Endometrial microvascular endothelial cells (primary cell): ENCODE results near the gene CCDC85C. TPM values are rescaled to one million over a fixed set of nuclear protein-coding genes. Genes with fewer than 3 reads are reported as not detected.

Source experiments
- in situ Hi-C: cut with HindIII; loops from 2 replicates; pipeline ENCODE4 v1.10.0; 2017; ENCODE audit warnings: low sequenced_read_pairs, low pct_unique_long_range_greater_than_20kb; ENCODE audit errors: inconsistent ontology term
- total RNA-seq: library from RNA; depleted of rRNA; stranded (reverse); fragments of >200 nt; gene quantifications from one replicate; pipeline ENCODE4 v1.2.3, GENCODE V29; 2015; ENCODE audit errors: inconsistent ontology term

The CCDC85C gene
- total RNA-seq, 1 donor from 2014 or later, result 21.9 TPM

- in situ Hi-C loops, result no loop called here
These were observed 83.4 kb downstream of the CCDC85C start for GRCh38 chr14:99520571-99521081.

- in situ Hi-C loops, result no loop called here
These were observed 84.0 kb downstream of the CCDC85C start for GRCh38 chr14:99519931-99520421.

- in situ Hi-C loops, result no loop called here
These were observed 84.6 kb downstream of the CCDC85C start for GRCh38 chr14:99519347-99519881.

GRCh38 chr14:99518441-99519346 is 85.3 kb downstream of the CCDC85C start:
- in situ Hi-C loops, result no loop called here

DNA sequence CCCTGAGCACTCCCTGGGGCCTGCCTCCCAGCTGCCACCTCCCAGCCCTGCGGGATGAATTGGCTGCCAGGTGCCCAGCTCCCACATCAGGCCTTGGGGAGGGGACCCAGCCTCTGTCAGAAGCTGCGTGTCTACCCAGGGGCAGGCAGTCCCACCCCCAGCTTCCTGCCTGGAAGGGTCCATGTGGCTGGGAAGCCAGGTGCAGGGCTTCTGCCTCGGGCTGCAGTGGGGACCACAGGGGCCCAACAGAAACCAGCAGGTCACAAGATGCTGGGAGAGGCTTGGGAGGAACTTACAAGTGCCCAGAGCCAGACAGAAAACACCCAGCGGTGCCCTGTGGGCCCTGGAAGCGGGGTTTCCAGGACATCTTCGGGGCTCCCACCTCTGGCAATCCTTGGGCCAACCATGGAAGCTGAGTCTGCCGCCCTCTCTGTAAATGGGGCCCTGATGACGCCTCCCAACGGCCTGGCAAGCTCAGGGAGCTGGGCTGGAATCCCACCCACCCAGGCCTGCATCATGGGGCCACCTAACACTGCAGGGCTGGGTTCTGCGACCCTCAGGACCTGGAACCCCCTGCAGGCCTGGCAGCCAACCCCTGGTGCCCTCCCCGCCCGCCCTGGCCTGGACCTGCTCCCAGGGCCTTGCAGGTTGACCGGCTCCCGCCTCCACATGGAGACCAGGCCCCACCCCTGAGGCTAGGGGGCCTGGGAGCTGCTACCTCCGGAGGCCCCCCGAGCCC is 86.2 kb downstream of the CCDC85C start:
- in situ Hi-C loops, result no loop called here

DNA sequence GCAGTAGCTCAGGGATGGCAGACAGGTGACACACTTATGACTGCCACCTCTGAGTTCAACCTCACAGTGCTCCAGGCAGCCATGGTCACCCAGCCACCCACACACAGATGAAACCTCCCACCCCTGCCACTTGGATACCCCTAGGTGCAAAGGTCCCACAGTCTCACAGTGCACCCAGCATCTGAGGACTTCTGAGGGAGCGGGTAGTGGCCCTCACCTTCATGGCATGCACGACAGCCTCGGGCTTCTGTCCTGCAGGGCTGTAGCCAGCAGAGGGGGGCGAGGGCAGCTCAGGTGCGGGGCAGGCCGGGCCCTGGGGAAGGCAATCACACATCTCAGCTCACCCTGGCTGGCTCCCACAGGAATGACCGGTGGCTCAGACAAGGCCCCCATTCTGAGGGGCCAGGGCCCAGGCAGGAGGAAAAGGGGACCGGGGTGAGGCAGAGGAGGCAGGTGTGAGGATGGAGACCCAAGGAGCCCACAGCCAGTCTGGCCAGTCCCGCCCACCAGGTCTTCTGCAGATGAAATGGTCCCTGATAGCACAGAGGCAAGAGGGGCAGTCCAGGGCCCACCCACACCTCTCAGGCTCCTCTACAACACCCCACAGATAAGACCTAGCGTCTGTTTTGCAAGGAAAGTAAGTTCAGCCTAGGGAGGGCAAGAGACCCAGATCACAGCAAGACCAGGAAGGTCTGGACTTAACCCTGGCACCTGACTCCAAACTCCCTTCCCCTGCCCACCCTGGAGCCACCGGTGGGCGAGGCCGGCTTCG is 87.0 kb downstream of the CCDC85C start:
- in situ Hi-C loops, result no loop called here

DNA sequence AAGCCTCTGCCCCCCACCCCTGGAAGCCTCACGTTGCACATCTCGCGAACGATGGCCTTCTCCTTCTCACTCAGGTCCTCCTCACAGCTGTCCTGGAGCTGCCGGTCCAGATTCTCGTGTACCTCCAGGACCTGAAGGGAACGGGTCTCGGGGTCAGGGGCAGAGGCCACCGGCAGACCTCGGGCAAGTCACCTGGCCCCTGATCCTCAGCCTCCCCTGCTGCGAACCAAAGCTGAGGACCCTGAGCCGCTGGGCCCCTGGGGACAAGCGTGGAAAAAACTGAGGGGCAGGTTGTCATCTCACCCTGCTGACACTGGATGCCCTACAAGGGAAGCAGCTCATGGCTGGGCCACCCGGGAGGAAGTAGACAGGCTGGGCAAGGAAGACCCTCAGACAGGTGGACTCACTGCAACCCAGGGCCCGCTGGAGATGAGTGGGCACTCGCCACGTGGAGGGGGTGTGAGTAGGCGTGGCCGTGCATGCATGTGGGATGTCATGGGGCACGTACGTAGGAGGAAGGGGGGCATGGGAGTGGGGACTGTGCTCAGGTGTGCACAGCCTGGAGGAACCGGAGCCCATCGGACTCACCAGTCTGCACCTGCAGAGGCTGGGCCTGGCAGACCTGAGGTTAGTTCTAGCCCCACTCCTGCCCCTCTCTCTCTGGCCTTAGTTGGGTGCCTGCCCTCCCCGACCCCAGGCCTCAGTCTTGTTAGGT is 87.7 kb downstream of the CCDC85C start:
- in situ Hi-C loops, result no loop called here

DNA sequence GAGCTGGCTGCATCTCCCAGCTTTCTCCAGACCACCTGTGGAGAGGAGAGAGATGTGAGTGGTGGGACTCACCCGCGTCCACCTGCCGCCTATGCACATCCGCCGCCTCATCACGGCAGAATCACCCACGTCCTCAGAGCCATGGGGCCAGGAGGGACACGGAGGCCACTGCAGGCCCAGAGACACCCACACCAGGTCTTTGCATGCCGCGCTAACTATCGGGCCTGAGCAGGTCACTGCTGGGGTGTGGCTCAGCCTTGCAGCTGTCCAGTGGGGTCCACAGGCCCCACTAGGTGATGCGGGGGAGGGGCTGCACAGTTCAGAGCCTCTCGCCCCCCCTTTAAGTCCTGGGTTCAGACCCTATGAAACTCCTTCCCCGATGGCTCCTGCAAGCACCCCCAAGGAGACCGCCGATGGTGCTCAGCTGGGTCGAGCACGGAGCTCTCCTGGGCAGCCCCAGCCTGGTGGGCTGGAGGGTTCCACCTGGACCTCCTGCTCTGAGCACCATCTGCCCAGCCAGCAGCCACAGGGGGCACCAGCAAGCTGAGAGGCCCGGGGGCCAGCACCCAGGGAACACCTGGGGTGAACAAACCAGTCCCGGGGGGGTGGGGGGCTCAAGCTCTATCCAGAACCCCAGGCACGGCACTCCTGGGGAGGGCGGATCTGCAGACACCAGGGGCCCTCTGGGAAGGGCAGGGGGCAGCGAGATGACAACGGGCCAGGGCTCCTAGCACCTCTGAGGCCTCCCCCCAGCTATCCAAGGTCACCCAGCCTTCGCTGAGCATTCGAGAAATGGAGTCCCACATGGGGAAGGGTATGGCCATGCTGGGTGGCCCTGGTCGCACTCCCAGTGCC is 88.5 kb downstream of the CCDC85C start:
- in situ Hi-C loops, result no loop called here

- in situ Hi-C loops, result no loop called here
These were observed 89.3 kb downstream of the CCDC85C start for GRCh38 chr14:99514552-99515300.

DNA sequence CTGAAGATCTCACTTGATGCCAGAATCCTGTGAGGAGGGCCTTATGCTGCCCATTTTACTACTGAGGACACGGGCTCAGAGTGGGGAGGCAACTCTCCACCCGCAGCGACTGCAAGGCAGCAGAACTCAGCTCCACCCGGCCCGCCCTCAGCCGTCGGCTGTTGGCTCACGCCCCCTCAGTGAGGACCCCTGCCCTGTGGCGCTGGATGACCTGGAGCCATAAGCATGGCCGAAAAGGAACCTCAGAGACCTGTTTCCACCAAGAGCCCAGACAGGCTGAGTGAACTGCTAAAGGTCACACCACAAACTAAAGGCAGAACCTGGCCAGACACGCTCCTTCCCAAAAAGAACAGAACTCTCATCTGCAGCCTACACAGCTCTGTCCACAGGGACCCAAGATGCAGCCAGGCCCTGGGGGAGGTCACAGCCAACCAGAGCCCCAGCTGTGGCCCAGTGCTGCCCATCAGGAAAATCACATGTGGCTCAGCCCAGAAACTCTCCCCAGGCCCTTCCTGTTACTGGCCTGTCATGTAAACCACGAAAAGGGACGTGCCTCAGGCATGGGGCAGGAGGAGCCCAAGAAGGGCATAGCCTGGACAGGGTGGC is 90.0 kb downstream of the CCDC85C start:
- in situ Hi-C loops, result no loop called here

DNA sequence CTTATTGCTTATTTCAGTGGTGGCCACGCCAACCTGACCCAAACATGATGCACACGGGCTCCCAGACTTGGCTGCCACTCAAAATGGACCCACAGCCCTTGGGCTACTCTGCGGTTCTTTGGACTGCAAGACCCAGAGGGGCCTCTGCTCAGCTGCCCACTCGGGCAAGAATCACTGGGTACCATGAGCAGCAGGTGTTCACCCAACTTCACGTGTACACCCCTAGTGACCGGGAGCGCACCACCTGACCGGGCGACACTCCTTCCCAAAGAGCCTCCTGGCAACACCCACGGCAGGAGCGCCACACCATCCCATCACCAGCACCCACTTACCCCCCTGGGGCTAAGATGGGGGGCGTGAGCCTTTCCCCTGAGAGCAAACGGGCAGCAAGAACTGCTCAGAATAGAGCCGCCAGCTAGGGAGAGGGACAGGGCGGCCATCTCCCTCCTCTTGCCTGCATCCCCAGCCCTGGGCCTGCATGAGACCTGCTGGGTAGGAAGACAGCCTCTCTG is 90.8 kb downstream of the CCDC85C start:
- in situ Hi-C loops, result no loop called here

- in situ Hi-C loops, result no loop called here
These were observed 91.3 kb downstream of the CCDC85C start for GRCh38 chr14:99512571-99513182.

GRCh38 chr14:99512110-99512449 is 91.9 kb downstream of the CCDC85C start:
- in situ Hi-C loops, result no loop called here

GRCh38 chr14:99511421-99512109 is 92.4 kb downstream of the CCDC85C start:
- in situ Hi-C loops, result no loop called here

DNA sequence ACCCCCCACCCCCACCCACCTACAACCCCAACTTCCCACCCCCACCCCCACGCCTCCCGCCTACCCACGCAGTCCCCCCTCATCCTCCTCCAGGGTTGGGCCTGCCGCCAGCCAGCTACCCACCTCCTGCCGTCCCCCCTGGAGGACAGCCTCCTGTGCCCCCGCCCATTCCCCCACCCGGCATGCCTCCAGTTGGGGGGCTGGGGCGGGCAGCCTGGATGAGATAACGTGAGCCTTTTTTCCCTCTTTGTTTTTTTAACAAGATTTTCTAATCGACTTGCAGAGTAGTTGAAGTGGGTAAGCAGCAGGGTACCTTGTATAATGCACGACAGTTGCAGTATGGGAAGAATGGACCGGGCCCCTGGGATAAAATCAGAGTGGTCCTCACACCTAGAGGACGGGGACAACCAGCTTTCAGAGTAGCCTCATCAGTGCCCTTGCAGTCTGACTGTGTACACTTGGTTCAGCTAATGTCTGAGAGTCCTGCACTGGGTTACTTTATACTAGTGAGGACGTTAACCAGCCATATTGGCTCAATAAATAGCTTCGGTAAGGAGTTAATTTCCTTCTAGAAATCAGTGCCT is 93.4 kb downstream of the CCDC85C start:
- in situ Hi-C loops, result no loop called here
